ENCODE data around the gene ITGB5. TPM values are rescaled to one million over a fixed set of nuclear protein-coding genes. Genes with fewer than 3 reads are reported as not detected.

Gene ITGB5
- total and polyA plus RNA-seq, 2 donors (not counting 3 experiments of a cell fraction or from before 2014, with no cell fraction given), result 144 to 170 TPM

DNA sequence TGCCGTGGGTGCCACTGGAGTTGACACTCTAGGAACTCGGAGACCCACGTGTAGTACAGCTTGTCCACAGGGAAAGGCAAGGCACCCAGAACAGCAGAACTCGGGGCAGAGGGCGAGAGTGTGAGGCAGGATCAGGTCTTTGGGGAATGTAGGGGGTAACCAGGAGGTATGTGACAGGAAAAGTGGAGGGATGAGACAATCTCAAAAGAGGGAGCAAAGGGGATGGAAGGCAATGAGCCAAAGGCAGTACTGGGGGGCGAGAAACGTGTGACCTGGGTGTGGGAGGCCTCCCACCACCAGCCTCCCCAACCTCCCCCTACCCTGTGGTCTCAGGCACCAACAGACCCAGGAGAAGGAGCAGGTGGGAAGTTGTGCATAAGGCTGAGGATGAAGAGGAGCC lies 108.0 kb downstream of the ITGB5 start:
- Histone ChIP-seq H3K27me3 (ENCODE audit: control insufficient read depth in 2 of 2, insufficient read depth in 2 of 2, low read length in 2 of 2) (no peaks in the 10 kb centered on the region), H3K36me3 (ENCODE audit: control insufficient read depth in 2 of 2, extremely low read depth in 1 of 2, insufficient read depth in 2 of 2, low read length in 2 of 2) (no peaks in the 10 kb centered on the region), H3K4me3 (replicated peaks in 1 of 3; ENCODE audit: insufficient read depth in 1 of 3, low read depth in 1 of 3, low read length in 3 of 3) (no peak overlapping the region), H3K4me2 (ENCODE audit: insufficient read depth, low read length) (no peak overlapping the region), H2AFZ (ENCODE audit: low read depth, low read length) (no peak overlapping the region), H3K9me1 (replicated peaks; ENCODE audit: control insufficient read depth, extremely low read depth, insufficient read depth, low read length) (no peaks in the 10 kb centered on the region), H4K20me1 (replicated peaks; ENCODE audit: control insufficient read depth, extremely low read depth, insufficient read depth, low read length) (no peaks in the 10 kb centered on the region), H3K9me3 (replicated peaks; ENCODE audit: control insufficient read depth, insufficient read depth, low read length) (no peaks in the 10 kb centered on the region), H3K27ac (ENCODE audit: insufficient read depth, low read depth, low read length) (no peak overlapping the region), H3K4me1 (ENCODE audit: control insufficient read depth, extremely low read depth, insufficient read depth, low read length) (peaks cover 33% of the 10 kb centered on the region), H3K79me2 (ENCODE audit: control insufficient read depth, insufficient read depth, low read length) (no peaks in the 10 kb centered on the region), H3K9ac (replicated peaks; ENCODE audit: extremely low read depth, insufficient read depth, low read length) (no peak overlapping the region)
- dilution Hi-C loops (cut with MboI; ENCODE audit: extremely low pct_ligation_motif_present, low sequenced_read_pairs), result no loop called here
- ChIA-PET CTCF (interaction anchor here (1.0 to 3.3 kb wide), 5 partner anchors 8 to 122 kb away, joined by 3 to 29 read pairs (median 22); no protein-coding TSS in a partner anchor), POLR2A (interaction anchor here (0.6 kb wide), 1 partner anchor 29 kb away, joined by 9 read pairs; no protein-coding TSS in a partner anchor)
- no peak for DNase-seq (ENCODE audit: low read depth, low spot score)
- no peak for FAIRE-seq
- TF ChIP-seq FOS (IDR thresholded peaks at IDR 0.05; ENCODE audit: borderline replicate concordance, insufficient read depth, low read length) (no peak), MYC (IDR thresholded peaks at IDR 0.05; ENCODE audit: low read depth, low read length) (no peak)
- intact Hi-C loops (cut with micrococcal nuclease), result loop anchor here (10.0 kb wide), 1 partner anchor 276 kb away; the partner anchor contains the start of gene HEG1
- no TSS peak for BruUV-seq (replicated peaks)

DNA sequence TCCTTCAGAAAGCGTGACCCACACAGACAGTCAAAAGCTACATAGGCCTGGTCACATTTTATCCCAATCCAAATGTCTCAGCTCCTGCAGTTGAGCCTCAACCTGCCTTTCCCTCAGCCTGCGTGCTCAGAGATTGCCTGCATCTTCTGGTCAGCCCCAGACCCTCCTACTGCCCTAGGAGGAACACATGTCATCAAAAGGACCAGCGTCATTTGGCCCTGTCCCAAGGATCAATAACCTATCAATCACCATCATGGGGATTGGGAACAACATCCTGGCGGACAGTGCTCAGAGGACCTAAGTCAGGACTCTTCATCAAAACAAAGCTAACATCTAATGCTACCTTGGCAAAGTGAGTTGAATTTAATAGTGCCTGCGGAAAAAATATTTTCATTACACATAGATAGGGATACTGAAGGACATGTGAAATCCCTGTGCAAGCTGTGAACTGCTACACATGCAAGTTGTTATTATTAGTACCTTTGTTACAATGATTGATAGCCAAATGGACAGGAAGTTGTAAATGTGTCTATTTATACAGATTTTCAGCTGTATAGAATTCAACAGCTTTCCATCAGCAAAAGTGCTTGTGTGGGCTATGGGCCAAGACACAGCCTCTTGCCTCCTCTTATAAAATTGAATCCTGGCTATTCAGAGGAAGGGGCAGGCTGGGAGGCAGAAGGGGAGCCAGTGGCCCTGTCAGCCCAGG lies 109.2 kb downstream of the ITGB5 start:
- ChIA-PET POLR2A (no interaction called here), CTCF (interaction anchor here (1.0 to 3.3 kb wide), 7 partner anchors 9 to 123 kb away, joined by 3 to 29 read pairs (median 5); no protein-coding TSS in a partner anchor)

More for the DNA sequence above, 109.2 kb downstream of the ITGB5 start:
- Histone ChIP-seq H3K36me3 (ENCODE audit: control insufficient read depth in 2 of 2, extremely low read depth in 1 of 2, insufficient read depth in 2 of 2, low read length in 2 of 2) (no peaks in the 10 kb centered on the region), H4K20me1 (replicated peaks; ENCODE audit: control insufficient read depth, extremely low read depth, insufficient read depth, low read length) (no peaks in the 10 kb centered on the region), H3K79me2 (ENCODE audit: control insufficient read depth, insufficient read depth, low read length) (no peaks in the 10 kb centered on the region), H3K9me3 (replicated peaks; ENCODE audit: control insufficient read depth, insufficient read depth, low read length) (no peaks in the 10 kb centered on the region), H3K9me1 (replicated peaks; ENCODE audit: control insufficient read depth, extremely low read depth, insufficient read depth, low read length) (no peaks in the 10 kb centered on the region), H2AFZ (ENCODE audit: low read depth, low read length) (no peak overlapping the region), H3K27me3 (ENCODE audit: control insufficient read depth in 2 of 2, insufficient read depth in 2 of 2, low read length in 2 of 2) (no peaks in the 10 kb centered on the region), H3K9ac (replicated peaks; ENCODE audit: extremely low read depth, insufficient read depth, low read length) (no peak overlapping the region), H3K27ac (ENCODE audit: insufficient read depth, low read depth, low read length) (no peak overlapping the region), H3K4me2 (ENCODE audit: insufficient read depth, low read length) (no peak overlapping the region), H3K4me1 (ENCODE audit: control insufficient read depth, extremely low read depth, insufficient read depth, low read length) (peaks cover 45% of the 10 kb centered on the region), H3K4me3 (replicated peaks in 1 of 3; ENCODE audit: insufficient read depth in 1 of 3, low read depth in 1 of 3, low read length in 3 of 3) (no peak overlapping the region)
- dilution Hi-C loops (cut with MboI; ENCODE audit: extremely low pct_ligation_motif_present, low sequenced_read_pairs), result no loop called here
- intact Hi-C loops (cut with micrococcal nuclease), result loop anchor here (10.0 kb wide), 1 partner anchor 277 kb away; the partner anchor contains the start of gene HEG1
- no TSS peak for BruUV-seq (replicated peaks)
- DNase-seq (ENCODE audit: low read depth, low spot score) (peak; percentile 75), FAIRE-seq (peak; percentile 74)
- no peak for TF ChIP-seq MYC (IDR thresholded peaks at IDR 0.05; ENCODE audit: low read depth, low read length)
- no peak for TF ChIP-seq GATA2 (IDR thresholded peaks at IDR 0.05; ENCODE audit: insufficient read depth, insufficient read length, low read depth, low read length)
- TF ChIP-seq JUN (IDR thresholded peaks at IDR 0.05; ENCODE audit: borderline replicate concordance, insufficient read depth, insufficient read length, low read depth), result no peak
- TF ChIP-seq CTCF (IDR thresholded peaks at IDR 0.05; ENCODE audit: extremely low read depth in 1 of 2, insufficient read depth in 1 of 2, low read depth in 1 of 2, low read length in 2 of 2), result no peak
- TF ChIP-seq, protein P1, sequence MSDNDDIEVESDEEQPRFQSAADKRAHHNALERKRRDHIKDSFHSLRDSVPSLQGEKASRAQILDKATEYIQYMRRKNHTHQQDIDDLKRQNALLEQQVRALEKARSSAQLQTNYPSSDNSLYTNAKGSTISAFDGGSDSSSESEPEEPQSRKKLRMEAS (IDR thresholded peaks at IDR 0.05; ENCODE audit: insufficient read depth, insufficient read length), result no peak
- TF ChIP-seq POLR2A (IDR thresholded peaks at IDR 0.05; ENCODE audit: low read depth, low read length), result no peak
- TF ChIP-seq POLR2AphosphoS5 (IDR thresholded peaks at IDR 0.05; ENCODE audit: insufficient read depth, low read depth, low read length), result no peak
- no peak for TF ChIP-seq EZH2 (IDR thresholded peaks at IDR 0.05; ENCODE audit: borderline replicate concordance, low read depth, low read length, severe bottlenecking)
- no peak for TF ChIP-seq FOS (IDR thresholded peaks at IDR 0.05; ENCODE audit: borderline replicate concordance, insufficient read depth, low read length)

Data from endothelial cell of umbilical vein (primary cell).